Loucy (cell line): ENCODE results near the gene SMG7.

Source experiments
- CTCF ChIP-seq: fragments of 200-600 bp; sonication (generic); conservative IDR thresholded peaks from 2 replicates; pipeline ENCODE4 v1.5.1; 2014; ENCODE audit warnings: mild to moderate bottlenecking, antibody characterized with exemption, low read length
- EZH2phosphoT487 ChIP-seq: fragments of 200-600 bp; IDR thresholded peaks from 2 replicates; pipeline ENCODE4 v1.6.1; 2018; ENCODE audit warnings: antibody characterized with exemption, mild to moderate bottlenecking, moderate library complexity, borderline replicate concordance

- TF ChIP-seq CTCF (no peak), EZH2phosphoT487 (no peak)
Observed at GRCh38 chr1:183553764-183554163, 81.5 kb downstream of the SMG7 start.
